Adipose tissue (tissue), 3 donors: ENCODE data around the gene CHMP4A. TPM values are rescaled to one million over a fixed set of nuclear protein-coding genes. Genes with fewer than 3 reads are reported as not detected.

Experiments
- H3K27ac ChIP-seq: one replicate; pipeline ENCODE4 v1.5.1; 2013; ENCODE audit warnings: low read depth, low read length
- WGBS, 3 donors: extraction: QIAGEN DNeasy Blood & Tissue Kit; methylation state at CpG; one replicate each; pipeline ENCODE4 v1.1.7; 2013; 5-methylcytosine and 5-hydroxymethylcytosine counted together
- polyA plus RNA-seq, 3 donors: library from polyadenylated mRNA; stranded (reverse); fragments of 200-250 nt; gene quantifications; one replicate each; pipeline ENCODE4 v1.2.3, GENCODE V29; 2013
- donor health status: healthy with polysubstance abuse.
- donor health status: Bipolar disorder and iron deficiency.
- donor health status: healthy.

Gene CHMP4A
- polyA plus RNA-seq, 3 donors = 59.6 to 108 (median 85.4) TPM

DNA sequence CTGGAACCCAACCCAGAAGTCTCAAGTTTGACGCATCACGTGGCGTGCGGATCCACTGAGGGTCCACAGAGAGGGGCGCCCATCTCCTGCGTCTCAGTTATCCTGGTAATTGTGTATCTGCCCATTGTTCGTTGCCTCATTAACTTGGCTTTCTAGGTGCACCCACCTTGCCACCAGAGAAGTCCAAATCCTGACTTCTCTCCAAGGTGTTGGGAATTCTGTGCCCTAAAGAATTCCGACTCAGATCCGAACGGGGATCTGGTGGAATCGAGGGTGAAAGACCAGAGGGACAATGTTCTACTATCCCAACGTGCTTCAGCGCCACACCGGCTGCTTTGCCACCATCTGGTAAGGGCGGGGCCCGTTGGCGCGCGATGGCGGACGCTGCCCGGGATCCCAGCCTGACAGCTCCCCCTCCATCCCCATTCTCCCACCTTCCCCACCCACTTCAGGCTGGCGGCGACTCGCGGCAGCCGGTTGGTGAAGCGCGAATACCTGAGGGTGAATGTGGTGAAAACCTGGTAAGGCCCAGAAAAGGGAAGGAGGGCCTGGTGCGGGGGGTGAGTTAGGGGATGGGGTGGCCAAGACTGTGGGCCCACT, 40.9 kb downstream of the CHMP4A start:
- WGBS, 3 donors = 41 to 71% (median 49%) methylated on average over 30 of the region's 30 CpGs
- no peak overlapping the region for H3K27ac ChIP-seq

DNA sequence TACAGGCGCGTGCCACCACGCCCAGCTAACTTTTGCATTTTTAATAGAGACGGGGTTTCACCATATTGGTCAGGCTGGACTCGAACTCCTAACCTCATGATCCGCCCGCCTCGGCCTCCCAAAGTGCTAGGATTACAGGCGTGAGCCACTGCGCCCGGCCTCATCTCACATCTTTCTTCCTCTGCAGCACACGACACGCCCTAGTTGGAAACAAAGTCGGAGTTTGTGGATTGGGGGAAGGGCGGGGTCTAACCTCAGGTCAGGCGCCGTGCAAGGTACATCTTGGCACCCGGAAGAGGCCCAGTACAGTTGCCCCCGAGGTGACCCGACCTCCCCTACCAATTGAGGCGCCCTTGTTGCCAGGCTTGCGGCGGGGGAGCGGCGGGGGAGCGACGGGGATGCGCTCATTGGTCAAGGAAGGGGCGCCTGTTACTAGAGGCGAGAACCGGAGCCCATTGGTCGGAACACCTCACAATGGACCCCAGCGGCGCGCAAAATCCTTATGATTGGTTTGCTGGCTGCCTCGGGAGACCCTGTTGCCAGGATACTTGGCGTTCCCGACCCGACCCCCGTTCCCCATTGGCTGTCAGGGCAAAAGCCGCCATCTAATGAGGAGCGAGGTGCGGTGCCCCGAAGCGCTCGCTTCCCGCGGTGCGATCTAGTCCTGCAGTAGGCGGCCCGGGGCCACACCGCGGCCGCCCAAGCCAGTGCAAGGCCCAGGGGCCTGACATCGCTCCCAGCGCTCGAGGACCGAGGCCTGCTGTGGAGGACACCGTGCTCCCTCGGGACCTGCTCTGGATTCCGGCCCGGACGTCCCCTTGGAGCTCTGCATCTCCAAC, 41.6 kb downstream of the CHMP4A start, which contains the start of gene REC8:
Gene REC8, plus strand, starts transcription at position 659 of the 839 bp plus-strand sequence. CDS start 473 bp downstream, outside the sequence.
- H3K27ac ChIP-seq = no peak within 1 kb of the TSS
- 16 to 44% (median 18%) methylated on average over 63 of the region's 63 CpGs for WGBS, 3 donors

DNA sequence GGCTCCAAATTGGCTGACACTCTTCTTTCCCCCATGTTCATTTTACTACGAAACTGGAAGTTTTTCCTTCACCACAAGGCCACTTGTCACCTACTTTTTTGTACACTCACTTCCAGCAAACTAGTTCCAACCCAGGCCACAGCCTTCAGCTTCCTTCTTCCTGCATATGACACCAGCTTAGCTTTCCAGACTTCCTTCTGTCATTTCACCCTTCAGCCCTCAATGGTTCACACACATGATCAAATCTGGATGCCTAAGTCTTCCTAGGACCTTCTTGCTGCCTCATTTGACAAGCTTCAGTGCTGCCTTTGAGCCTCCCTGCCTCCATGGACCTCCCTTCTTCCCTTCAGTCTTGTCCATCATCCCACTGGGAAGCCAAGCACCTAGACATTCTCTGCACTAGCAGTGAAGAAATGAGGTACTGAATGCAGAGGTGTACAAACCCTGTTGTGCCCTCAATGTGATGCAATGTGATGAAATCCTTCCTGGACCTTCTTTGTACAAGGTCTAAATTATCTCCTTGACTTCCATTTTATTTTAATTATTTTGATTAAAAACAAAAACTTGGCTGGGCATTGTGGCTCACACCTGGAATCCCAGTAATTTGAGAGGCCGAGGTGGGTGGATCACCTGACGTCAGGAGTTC, 45.7 kb downstream of the CHMP4A start:
- WGBS, 3 donors = 76 to 93% (median 78%) methylated on average over 3 of the region's 3 CpGs
- H3K27ac ChIP-seq = no peak overlapping the region

DNA sequence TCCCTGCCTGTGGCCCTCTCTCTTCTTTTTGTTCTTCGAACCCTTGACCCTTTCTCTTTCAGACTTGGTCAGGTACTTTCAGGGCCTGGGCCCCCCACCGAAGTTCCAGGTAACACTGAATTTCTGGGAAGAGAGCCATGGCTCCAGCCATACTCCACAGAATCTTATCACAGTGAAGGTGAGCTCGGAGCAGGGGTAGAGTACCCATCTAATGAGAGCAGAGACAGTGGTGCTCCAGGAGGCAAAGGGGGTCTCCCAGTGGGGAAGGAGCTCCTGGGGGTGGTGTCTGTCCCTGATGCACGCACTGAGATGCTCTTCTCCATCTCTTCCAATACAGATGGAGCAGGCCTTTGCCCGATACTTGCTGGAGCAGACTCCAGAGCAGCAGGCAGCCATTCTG, 47.5 kb downstream of the CHMP4A start:
- H3K27ac ChIP-seq = no peak overlapping the region
- 90 to 95% (median 91%) methylated on average over 5 of the region's 5 CpGs for WGBS, 3 donors

DNA sequence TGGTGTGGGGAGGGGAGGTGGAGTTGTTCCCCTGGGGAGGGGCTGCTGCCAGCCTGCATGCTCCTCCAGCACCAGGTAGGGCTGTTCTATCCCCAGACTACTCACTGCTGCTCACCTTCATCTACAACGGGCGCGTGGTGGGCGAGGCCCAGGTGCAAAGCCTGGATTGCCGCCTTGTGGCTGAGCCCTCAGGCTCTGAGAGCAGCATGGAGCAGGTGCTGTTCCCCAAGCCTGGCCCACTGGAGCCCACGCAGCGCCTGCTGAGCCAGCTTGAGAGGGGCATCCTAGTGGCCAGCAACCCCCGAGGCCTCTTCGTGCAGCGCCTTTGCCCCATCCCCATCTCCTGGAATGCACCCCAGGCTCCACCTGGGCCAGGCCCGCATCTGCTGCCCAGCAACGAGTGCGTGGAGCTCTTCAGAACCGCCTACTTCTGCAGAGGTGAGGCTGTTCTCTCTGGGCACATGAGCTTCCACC, 48.7 kb downstream of the CHMP4A start:
- WGBS, 3 donors = 89 to 91% (median 90%) methylated on average over 14 of the region's 14 CpGs
- no peak overlapping the region for H3K27ac ChIP-seq

DNA sequence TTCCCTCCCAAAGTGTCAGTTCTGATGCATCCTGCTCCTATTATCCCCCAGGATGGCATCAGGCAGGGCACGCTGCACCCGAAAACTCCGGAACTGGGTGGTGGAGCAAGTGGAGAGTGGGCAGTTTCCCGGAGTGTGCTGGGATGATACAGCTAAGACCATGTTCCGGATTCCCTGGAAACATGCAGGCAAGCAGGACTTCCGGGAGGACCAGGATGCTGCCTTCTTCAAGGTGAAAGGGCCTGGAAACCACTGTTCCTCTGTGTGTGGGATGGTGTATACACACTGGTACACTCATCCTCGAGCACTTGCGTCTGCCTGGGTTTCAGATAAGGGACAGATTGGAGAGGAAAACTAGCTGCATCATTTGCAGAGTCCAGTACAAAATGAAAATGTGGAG, 51.2 kb downstream of the CHMP4A start:
- H3K27ac ChIP-seq = no peak overlapping the region
- 29 to 44% (median 44%) methylated on average over 8 of the region's 8 CpGs for WGBS, 3 donors

DNA sequence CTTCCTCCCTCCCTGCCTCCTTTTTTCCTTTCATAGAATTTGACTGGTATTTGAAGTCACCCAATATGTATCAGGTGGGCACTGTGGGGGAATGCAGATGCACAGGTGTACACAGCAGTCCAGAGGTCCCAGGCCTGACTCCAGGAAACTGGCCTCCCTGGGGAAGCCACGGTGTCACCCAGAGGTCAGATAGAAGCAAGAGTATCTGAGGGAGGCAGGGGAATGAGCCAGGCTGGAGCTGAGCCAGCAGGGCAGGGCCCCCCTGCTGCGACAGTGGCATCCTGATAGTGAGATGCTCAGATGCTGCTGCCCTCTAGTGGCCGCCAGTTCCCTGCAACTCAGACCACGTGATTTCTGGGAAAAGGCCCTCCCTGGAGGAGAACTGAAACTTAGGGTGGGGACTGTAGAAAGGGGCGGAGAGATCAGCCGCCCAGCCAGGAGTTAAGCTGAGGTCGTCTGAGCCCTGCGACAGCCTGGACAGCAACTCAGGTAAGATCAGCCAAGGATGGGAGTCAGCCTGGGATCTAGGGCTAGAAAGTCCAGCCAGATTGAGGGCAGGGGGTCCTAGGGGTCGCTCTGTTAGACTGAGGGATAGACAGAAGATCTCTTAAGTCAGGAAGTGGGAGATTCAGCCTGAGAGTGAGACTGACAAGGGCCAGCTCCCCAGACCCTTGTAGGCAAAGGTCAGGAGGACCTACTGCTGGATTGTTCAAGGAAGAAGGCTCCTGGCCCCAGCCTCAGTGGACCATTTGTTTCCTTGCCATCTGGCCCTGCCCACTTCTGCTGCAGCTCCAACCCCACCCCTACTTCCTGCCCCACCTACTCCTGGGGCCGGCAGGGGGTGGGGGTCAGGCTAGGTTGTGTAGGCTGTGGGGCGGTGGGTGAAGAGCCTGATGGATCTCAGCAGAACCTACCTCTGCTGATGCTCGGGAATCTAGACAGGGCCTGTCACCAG, 52.2 kb downstream of the CHMP4A start, which contains the start of gene IRF9:
Gene IRF9, plus strand, starts transcription at position 416 of the 955 bp plus-strand sequence. CDS start 880 bp downstream, outside the sequence.
- WGBS, 3 donors = 0% methylated on average over 12 of the region's 12 CpGs
- H3K27ac ChIP-seq = peak within 1 kb of the TSS; percentile 79

DNA sequence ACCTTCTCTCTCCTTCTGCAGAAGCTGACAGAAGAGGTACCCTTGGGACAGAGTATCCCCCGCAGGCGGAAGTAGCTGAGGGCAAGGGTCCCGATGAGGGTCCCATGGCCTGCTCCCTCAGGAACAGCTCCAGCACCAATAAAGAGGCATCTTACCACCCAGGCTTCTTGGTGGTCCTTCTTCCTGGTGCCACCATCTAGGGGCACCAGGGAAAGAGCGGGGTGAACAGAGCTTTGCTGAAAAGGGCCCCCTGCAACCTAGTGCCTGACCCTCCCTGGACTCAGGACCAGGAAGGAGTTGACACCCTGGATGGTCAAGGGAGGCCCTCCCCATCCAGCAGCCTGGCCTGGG, 52.8 kb downstream of the CHMP4A start:
- H3K27ac ChIP-seq = no peak overlapping the region
- 89 to 96% (median 90%) methylated on average over 4 of the region's 4 CpGs for WGBS, 3 donors

DNA sequence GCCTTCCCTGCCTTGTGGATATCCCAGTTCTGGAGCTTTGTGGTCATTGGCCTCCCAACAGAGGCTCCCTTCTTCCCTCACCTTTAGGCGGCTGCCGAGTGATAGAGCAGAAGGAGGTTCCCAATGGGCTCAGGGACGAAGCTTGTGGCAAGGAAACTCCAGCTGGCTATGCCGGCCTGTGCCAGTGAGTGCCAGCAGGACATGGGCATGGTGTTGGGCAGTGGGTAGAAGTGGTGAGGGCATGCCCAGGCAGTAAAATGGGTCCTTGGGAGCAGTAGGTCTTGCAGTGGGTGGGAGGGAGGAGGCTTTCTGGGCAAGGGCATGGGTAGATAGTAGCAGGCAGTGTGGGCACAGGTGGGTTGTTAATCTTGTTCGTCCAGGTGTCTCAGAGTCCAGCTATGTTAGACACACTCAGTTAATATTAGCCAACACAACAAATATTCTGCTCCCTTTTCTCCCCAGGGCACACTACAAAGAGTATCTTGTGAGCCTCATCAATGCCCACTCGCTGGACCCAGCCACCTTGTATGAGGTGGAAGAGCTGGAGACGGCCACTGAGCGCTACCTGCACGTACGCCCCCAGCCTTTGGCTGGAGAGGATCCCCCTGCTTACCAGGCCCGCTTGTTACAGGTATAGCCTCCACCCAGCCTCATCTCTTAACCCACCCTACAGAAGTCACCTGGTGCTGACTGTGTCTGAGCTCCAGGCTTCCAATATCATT, 53.4 kb downstream of the CHMP4A start:
- no peak overlapping the region for H3K27ac ChIP-seq
- 77 to 92% (median 86%) methylated on average over 11 of the region's 11 CpGs for WGBS, 3 donors

Other genes starting within 250 kb of the CHMP4A start
- gene DHRS4L2, start 224.6 kb downstream of the CHMP4A start, polyA plus RNA-seq = 10 to 100 TPM; 21.3 to 51.4 (median 26.8) TPM
- gene CARMIL3, start 161.5 kb downstream of the CHMP4A start, polyA plus RNA-seq = under 1 TPM; 0.10 to 0.56 (median 0.52) TPM
- under 1 TPM in 1 of 3 donors, not detected in 2; 0.01 TPM for gene CPNE6, start 141.9 kb downstream of the CHMP4A start, polyA plus RNA-seq
- gene PCK2, start 119.2 kb downstream of the CHMP4A start, polyA plus RNA-seq = 10 to 100 TPM; 22.0 to 75.5 (median 29.5) TPM
- gene DCAF11, start 98.7 kb downstream of the CHMP4A start, polyA plus RNA-seq = 10 to 100 TPM; 27.7 to 65.1 (median 35.6) TPM
- 1 to 10 TPM; 1.5 to 1.7 (median 1.6) TPM for gene NRL, start 98.5 kb downstream of the CHMP4A start, polyA plus RNA-seq
- gene FITM1, start 82.8 kb downstream of the CHMP4A start, polyA plus RNA-seq = 1 to 10 TPM in 1 of 3 donors, under 1 TPM in 1, not detected in 1; 0.61 to 4.6 TPM
- gene PSME1, start 77.3 kb downstream of the CHMP4A start, polyA plus RNA-seq = 100 to 1,000 TPM in 2 of 3 donors, 10 to 100 TPM in 1; 98.0 to 228 (median 151) TPM
- gene EMC9, start 71.9 kb downstream of the CHMP4A start, polyA plus RNA-seq = 10 to 100 TPM; 16.3 to 17.3 (median 17.2) TPM
- 100 to 1,000 TPM in 2 of 3 donors, 10 to 100 TPM in 1; 73.7 to 193 (median 107) TPM for gene PSME2, start 66.9 kb downstream of the CHMP4A start, polyA plus RNA-seq
- 10 to 100 TPM; 36.9 to 49.6 (median 39.3) TPM for gene RNF31, start 66.0 kb downstream of the CHMP4A start, polyA plus RNA-seq
- 10 to 100 TPM; 36.3 to 79.1 (median 42.5) TPM for gene IRF9, start 52.2 kb downstream of the CHMP4A start, polyA plus RNA-seq
- gene REC8, start 41.4 kb downstream of the CHMP4A start, polyA plus RNA-seq = 10 to 100 TPM in 1 of 3 donors, 1 to 10 TPM in 2; 3.9 to 19.8 (median 9.4) TPM
- gene IPO4, start 24.7 kb downstream of the CHMP4A start, polyA plus RNA-seq = 10 to 100 TPM; 11.7 to 36.1 (median 26.7) TPM
- gene TM9SF1, start 18.0 kb downstream of the CHMP4A start, polyA plus RNA-seq = 10 to 100 TPM; 13.6 to 44.0 (median 37.7) TPM
- gene TSSK4, start 7.8 kb downstream of the CHMP4A start, polyA plus RNA-seq = under 1 TPM in 2 of 3 donors, not detected in 1; 0.05 to 0.06 TPM
- 10 to 100 TPM; 17.7 to 47.6 (median 21.9) TPM for gene MDP1, start 2.6 kb upstream of the CHMP4A start, polyA plus RNA-seq
- 100 to 1,000 TPM in 2 of 3 donors, 10 to 100 TPM in 1; 82.9 to 296 (median 245) TPM for gene NEDD8, start 18.9 kb upstream of the CHMP4A start, polyA plus RNA-seq
- gene GMPR2, start 19.4 kb upstream of the CHMP4A start, polyA plus RNA-seq = 10 to 100 TPM; 37.3 to 52.7 (median 52.0) TPM
- gene TINF2, start 29.1 kb upstream of the CHMP4A start, polyA plus RNA-seq = 10 to 100 TPM; 35.3 to 58.9 (median 49.3) TPM
- 1 to 10 TPM; 2.5 to 4.6 (median 3.3) TPM for gene TGM1, start 49.7 kb upstream of the CHMP4A start, polyA plus RNA-seq
- 10 to 100 TPM; 20.7 to 27.0 (median 23.0) TPM for gene RABGGTA, start 58.1 kb upstream of the CHMP4A start, polyA plus RNA-seq
- gene DHRS1, start 86.3 kb upstream of the CHMP4A start, polyA plus RNA-seq = 10 to 100 TPM; 11.3 to 26.4 (median 14.8) TPM
- gene NOP9, start 86.4 kb upstream of the CHMP4A start, polyA plus RNA-seq = 10 to 100 TPM in 2 of 3 donors, 1 to 10 TPM in 1; 6.8 to 11.6 (median 11.0) TPM
- gene CIDEB, start 94.5 kb upstream of the CHMP4A start, polyA plus RNA-seq = 10 to 100 TPM; 10.3 to 18.0 (median 10.6) TPM
- 1 to 10 TPM in 2 of 3 donors, under 1 TPM in 1; 0.79 to 5.9 (median 2.6) TPM for gene LTB4R2, start 96.7 kb upstream of the CHMP4A start, polyA plus RNA-seq
- gene LTB4R, start 98.0 kb upstream of the CHMP4A start, polyA plus RNA-seq = 10 to 100 TPM in 1 of 3 donors, 1 to 10 TPM in 2; 5.1 to 13.3 (median 6.2) TPM
- 100 to 1,000 TPM in 1 of 3 donors, 10 to 100 TPM in 1, 1 to 10 TPM in 1; 8.7 to 107 (median 56.4) TPM for gene ADCY4, start 121.6 kb upstream of the CHMP4A start, polyA plus RNA-seq
- gene RIPK3, start 126.5 kb upstream of the CHMP4A start, polyA plus RNA-seq = 10 to 100 TPM in 1 of 3 donors, 1 to 10 TPM in 2; 7.2 to 15.0 (median 8.4) TPM
- 100 to 1,000 TPM in 1 of 3 donors, 10 to 100 TPM in 2; 12.2 to 166 (median 39.6) TPM for gene NFATC4, start 154.7 kb upstream of the CHMP4A start, polyA plus RNA-seq
- gene NYNRIN, start 185.5 kb upstream of the CHMP4A start, polyA plus RNA-seq = 1 to 10 TPM; 2.7 to 7.6 (median 3.8) TPM
- 1 to 10 TPM in 2 of 3 donors, under 1 TPM in 1; 0.89 to 4.3 (median 3.0) TPM for gene CBLN3, start 216.2 kb upstream of the CHMP4A start, polyA plus RNA-seq
- gene KHNYN, start 216.5 kb upstream of the CHMP4A start, polyA plus RNA-seq = 10 to 100 TPM; 17.9 to 29.2 (median 24.5) TPM
- gene SDR39U1, start 229.3 kb upstream of the CHMP4A start, polyA plus RNA-seq = 10 to 100 TPM; 41.0 to 59.4 (median 48.7) TPM